Colonic mucosa (tissue), 4 donors: ENCODE results near the gene CP. TPM values are rescaled to one million over a fixed set of nuclear protein-coding genes. Genes with fewer than 3 reads are reported as not detected.
"Not testable (repeated sequence)": the region's sequence is repeated elsewhere in the genome, so short reads cannot be mapped to it uniquely, and the experiment has no call there.

Experiments used
- DNase-seq: peaks from one replicate; pipeline ENCODE4 v3.0.0-alpha.2; 2020
- H3K27ac ChIP-seq: fragments of 200-600 bp; one replicate; pipeline ENCODE4 v1.8.0; 2021
- H3K27me3 ChIP-seq: fragments of 200-600 bp; one replicate; pipeline ENCODE4 v1.8.0; 2021
- H3K36me3 ChIP-seq: fragments of 200-600 bp; one replicate; pipeline ENCODE4 v1.8.0; 2021
- H3K4me1 ChIP-seq: fragments of 200-600 bp; one replicate; pipeline ENCODE4 v1.8.0; 2021; ENCODE audit warnings: mild to moderate bottlenecking
- H3K4me3 ChIP-seq: fragments of 200-600 bp; one replicate; pipeline ENCODE4 v1.8.0; 2021
- H3K9ac ChIP-seq, 2 donors: one replicate each; pipeline ENCODE4 v1.7.0; 2013; ENCODE audit warnings: control low read depth in 2 of 2, low read depth in 2 of 2, low read length in 2 of 2
- H3K9me3 ChIP-seq: fragments of 200-600 bp; one replicate; pipeline ENCODE4 v1.8.0; 2021
- CTCF ChIP-seq: fragments of 200-600 bp; IDR thresholded peaks from one replicate; pipeline ENCODE4 v1.8.0; 2022; ENCODE audit warnings: antibody characterized with exemption, mild to moderate bottlenecking
- intact Hi-C: fragments of 100-400 bp; cut with DNase I; formaldehyde crosslinking; loops from one replicate; pipeline ENCODE4 v1.14.1; 2022
- total RNA-seq, 2 donors: library from RNA; stranded (reverse); fragmentation: NEBNext Ultra II Directional in 1 of 2; extraction: Animal tissue kit (Norgen Biotek cat#: 25700) in 1 of 2; gene quantifications; one replicate each; pipeline ENCODE4 v1.2.1, GENCODE V29; 2021
- donor health status: healthy.
- donor health status: DM: no; HTN: no; CAD: no.
- donor health status: DM: no; HTN: no; CAD: no.

Gene CP
- total RNA-seq, 2 donors from 2014 or later = 5.6 to 7.1 TPM

- Histone ChIP-seq H3K9me3 (no peaks in the 10 kb centered on the region), H3K4me3 (no peak overlapping the region), H3K9ac (no peak overlapping the region), H3K27me3 (no peaks in the 10 kb centered on the region), H3K27ac (no peak overlapping the region), H3K4me1 (no peaks in the 10 kb centered on the region), H3K36me3 (no peaks in the 10 kb centered on the region)
- intact Hi-C loops = no loop called here
- no peak for TF ChIP-seq CTCF
- no peak for DNase-seq
Measured at GRCh38 chr3:149197669-149198068, 24.0 kb downstream of the CP start.

- intact Hi-C loops, H3K27ac ChIP-seq, H3K36me3 ChIP-seq, H3K4me1 ChIP-seq, H3K4me3 ChIP-seq, H3K9me3 ChIP-seq, H3K9ac ChIP-seq, H3K27me3 ChIP-seq, DNase-seq: not testable (repeated sequence)
Measured at GRCh38 chr3:149196805-149197592, 24.6 kb downstream of the CP start.

GRCh38 chr3:149195221-149195620 is 26.4 kb downstream of the CP start:
- no peak for DNase-seq
- no peak overlapping the region for H3K4me3 ChIP-seq
- TF ChIP-seq CTCF = no peak
- no peaks in the 10 kb centered on the region for H3K4me1 ChIP-seq
- H3K9me3 ChIP-seq = no peaks in the 10 kb centered on the region
- intact Hi-C loops = no loop called here
- no peaks in the 10 kb centered on the region for H3K36me3 ChIP-seq
- H3K9ac ChIP-seq = no peak overlapping the region
- no peak overlapping the region for H3K27ac ChIP-seq
- H3K27me3 ChIP-seq = no peaks in the 10 kb centered on the region

GRCh38 chr3:149188494-149188893 is 33.1 kb downstream of the CP start:
- no peaks in the 10 kb centered on the region for H3K9me3 ChIP-seq
- no peak overlapping the region for H3K27ac ChIP-seq
- DNase-seq = no peak
- intact Hi-C loops = no loop called here
- no peaks in the 10 kb centered on the region for H3K36me3 ChIP-seq
- TF ChIP-seq CTCF = no peak
- no peak overlapping the region for H3K9ac ChIP-seq
- H3K27me3 ChIP-seq = no peaks in the 10 kb centered on the region
- H3K4me3 ChIP-seq = no peak overlapping the region
- no peaks in the 10 kb centered on the region for H3K4me1 ChIP-seq

GRCh38 chr3:149186721-149187120 is 34.9 kb downstream of the CP start:
- no peak for TF ChIP-seq CTCF
- Histone ChIP-seq H3K36me3 (no peaks in the 10 kb centered on the region), H3K4me3 (no peak overlapping the region), H3K9me3 (no peaks in the 10 kb centered on the region), H3K4me1 (no peaks in the 10 kb centered on the region), H3K9ac (no peak overlapping the region), H3K27me3 (no peaks in the 10 kb centered on the region), H3K27ac (no peak overlapping the region)
- DNase-seq = no peak
- intact Hi-C loops = no loop called here

- intact Hi-C loops = no loop called here
- Histone ChIP-seq H3K9ac (no peak overlapping the region), H3K4me3 (no peak overlapping the region), H3K9me3 (no peaks in the 10 kb centered on the region), H3K4me1 (no peaks in the 10 kb centered on the region), H3K27me3 (no peaks in the 10 kb centered on the region), H3K27ac (no peak overlapping the region), H3K36me3 (no peaks in the 10 kb centered on the region)
- no peak for DNase-seq
- TF ChIP-seq CTCF = no peak
Measured at GRCh38 chr3:149186219-149186618, 35.4 kb downstream of the CP start.
